ENCODE results near the gene FHDC1. TPM values are rescaled to one million over a fixed set of nuclear protein-coding genes. Genes with fewer than 3 reads are reported as not detected.

FHDC1 gene
- total RNA-seq, 1 experiment from 2014 or later: 0.07 TPM

- no peak overlapping the region for H3K4me3 ChIP-seq
- H3K9me3 ChIP-seq: no peaks in the 10 kb centered on the region
- no peaks in the 10 kb centered on the region for H3K36me3 ChIP-seq
- DNase-seq: no peak
- no peaks in the 10 kb centered on the region for H3K27me3 ChIP-seq
Measured at GRCh38 chr4:152965611-152966010, 29.5 kb downstream of the FHDC1 start.

GRCh38 chr4:152967907-152968306 lies 31.8 kb downstream of the FHDC1 start:
- Histone ChIP-seq H3K4me3 (no peak overlapping the region), H3K9me3 (no peaks in the 10 kb centered on the region), H3K36me3 (no peaks in the 10 kb centered on the region), H3K27me3 (no peaks in the 10 kb centered on the region)
- no peak for DNase-seq

GRCh38 chr4:152968806-152969394 lies 32.8 kb downstream of the FHDC1 start:
- Histone ChIP-seq H3K4me3 (no peak overlapping the region), H3K27me3 (no peaks in the 10 kb centered on the region), H3K36me3 (no peaks in the 10 kb centered on the region), H3K9me3 (no peaks in the 10 kb centered on the region)
- peak; percentile 54 for DNase-seq

- H3K9me3 ChIP-seq: no peaks in the 10 kb centered on the region
- H3K27me3 ChIP-seq: no peaks in the 10 kb centered on the region
- no peaks in the 10 kb centered on the region for H3K36me3 ChIP-seq
- DNase-seq: no peak
- H3K4me3 ChIP-seq: no peak overlapping the region
Measured at GRCh38 chr4:152970102-152970820, 34.1 kb downstream of the FHDC1 start.

GRCh38 chr4:152971053-152971452 lies 34.9 kb downstream of the FHDC1 start:
- Histone ChIP-seq H3K36me3 (no peaks in the 10 kb centered on the region), H3K4me3 (no peak overlapping the region), H3K9me3 (no peaks in the 10 kb centered on the region), H3K27me3 (no peaks in the 10 kb centered on the region)
- DNase-seq: no peak

- Histone ChIP-seq H3K27me3 (no peaks in the 10 kb centered on the region), H3K9me3 (no peaks in the 10 kb centered on the region), H3K36me3 (no peaks in the 10 kb centered on the region), H3K4me3 (no peak overlapping the region)
- peak; percentile 65 for DNase-seq
Measured at GRCh38 chr4:152972821-152973628, 36.9 kb downstream of the FHDC1 start.

- Histone ChIP-seq H3K9me3 (no peaks in the 10 kb centered on the region), H3K36me3 (no peaks in the 10 kb centered on the region), H3K27me3 (no peaks in the 10 kb centered on the region), H3K4me3 (no peak overlapping the region)
- DNase-seq: no peak
Measured at GRCh38 chr4:152973629-152974467, 37.7 kb downstream of the FHDC1 start.

GRCh38 chr4:152974468-152975379 lies 38.6 kb downstream of the FHDC1 start:
- DNase-seq: no peak
- no peaks in the 10 kb centered on the region for H3K9me3 ChIP-seq
- no peaks in the 10 kb centered on the region for H3K27me3 ChIP-seq
- no peaks in the 10 kb centered on the region for H3K36me3 ChIP-seq
- no peak overlapping the region for H3K4me3 ChIP-seq

- H3K36me3 ChIP-seq: no peaks in the 10 kb centered on the region
- no peaks in the 10 kb centered on the region for H3K9me3 ChIP-seq
- no peak overlapping the region for H3K4me3 ChIP-seq
- no peaks in the 10 kb centered on the region for H3K27me3 ChIP-seq
- DNase-seq: no peak
Measured at GRCh38 chr4:152975380-152976211, 39.5 kb downstream of the FHDC1 start.

- no peak for DNase-seq
- Histone ChIP-seq H3K9me3 (no peaks in the 10 kb centered on the region), H3K36me3 (no peaks in the 10 kb centered on the region), H3K27me3 (no peaks in the 10 kb centered on the region), H3K4me3 (no peak overlapping the region)
Measured at GRCh38 chr4:152976212-152976761, 40.2 kb downstream of the FHDC1 start.

- H3K36me3 ChIP-seq: no peaks in the 10 kb centered on the region
- no peak for DNase-seq
- no peak overlapping the region for H3K4me3 ChIP-seq
- H3K9me3 ChIP-seq: no peaks in the 10 kb centered on the region
- H3K27me3 ChIP-seq: no peaks in the 10 kb centered on the region
Measured at GRCh38 chr4:152979731-152980330, 43.7 kb downstream of the FHDC1 start.

- Histone ChIP-seq H3K36me3 (no peaks in the 10 kb centered on the region), H3K9me3 (no peaks in the 10 kb centered on the region), H3K4me3 (no peak overlapping the region), H3K27me3 (no peaks in the 10 kb centered on the region)
- no peak for DNase-seq
Measured at GRCh38 chr4:152981278-152981677, 45.2 kb downstream of the FHDC1 start.

GRCh38 chr4:152981842-152982241 lies 45.7 kb downstream of the FHDC1 start:
- no peaks in the 10 kb centered on the region for H3K9me3 ChIP-seq

GRCh38 chr4:152983221-152983620 lies 47.1 kb downstream of the FHDC1 start:
- DNase-seq: no peak
- Histone ChIP-seq H3K27me3 (no peaks in the 10 kb centered on the region), H3K9me3 (no peaks in the 10 kb centered on the region), H3K4me3 (no peak overlapping the region), H3K36me3 (no peaks in the 10 kb centered on the region)

More at GRCh38 chr4:152981842-152982241, 45.7 kb downstream of the FHDC1 start:
- Histone ChIP-seq H3K4me3 (no peak overlapping the region), H3K36me3 (no peaks in the 10 kb centered on the region), H3K27me3 (no peaks in the 10 kb centered on the region)
- DNase-seq: no peak

All from MG63 (cell line).